ENCODE results near the gene EPO.
A peak's percentile ranks its signal among the peaks of the same experiment; 100 is the strongest.
"Not testable (repeated sequence)": the region's sequence is repeated elsewhere in the genome, so short reads cannot be mapped to it uniquely, and the experiment has no call there.

The EPO gene

GRCh38 chr7:100683659-100684533 lies 36.4 kb upstream of the EPO start:
- no peak for DNase-seq

GRCh38 chr7:100684534-100685042 lies 35.7 kb upstream of the EPO start:
- DNase-seq, result no peak

GRCh38 chr7:100685049-100685605 lies 35.1 kb upstream of the EPO start:
- DNase-seq, result no peak

GRCh38 chr7:100685631-100686145 lies 34.6 kb upstream of the EPO start:
- no peak for DNase-seq

- DNase-seq, result no peak
These were observed 34.0 kb upstream of the EPO start for GRCh38 chr7:100686201-100686821.

- no peak for DNase-seq
These were observed 33.5 kb upstream of the EPO start for GRCh38 chr7:100686822-100687211.

- no peak for DNase-seq
These were observed 33.0 kb upstream of the EPO start for GRCh38 chr7:100687261-100687660.

GRCh38 chr7:100687751-100688300 lies 32.4 kb upstream of the EPO start:
- no peak for DNase-seq

- no peak for DNase-seq
These were observed 31.9 kb upstream of the EPO start for GRCh38 chr7:100688326-100688860.

GRCh38 chr7:100689230-100690135 lies 30.8 kb upstream of the EPO start:
- DNase-seq, result no peak

- peak in 1 of 2 experiments; percentile 19 for DNase-seq
These were observed 28.3 kb upstream of the EPO start for GRCh38 chr7:100691676-100692577.

- no peak for DNase-seq
These were observed 27.7 kb upstream of the EPO start for GRCh38 chr7:100692578-100692961.

GRCh38 chr7:100693312-100694097 lies 26.8 kb upstream of the EPO start:
- no peak for DNase-seq

- peak in 1 of 2 experiments; percentile 42 for DNase-seq
These were observed 26.0 kb upstream of the EPO start, which contains the start of gene GIGYF1 for GRCh38 chr7:100694098-100694745. TSS of gene GIGYF1 (minus strand) at chr7:100694250. CDS start at chr7:100688238, 6,012 bp downstream.

- DNase-seq, result no peak
These were observed 24.1 kb upstream of the EPO start for GRCh38 chr7:100696123-100696521.

- no peak for DNase-seq
These were observed 21.2 kb upstream of the EPO start for GRCh38 chr7:100699018-100699417.

GRCh38 chr7:100701089-100701488 lies 19.2 kb upstream of the EPO start:
- DNase-seq, result not testable (repeated sequence)

GRCh38 chr7:100705320-100705752 lies 14.9 kb upstream of the EPO start:
- peak in 1 of 2 experiments; percentile 84 for DNase-seq

Data from SW 1271 (cell line).